GM18502 (cell line): Measurements from ENCODE around the gene PRKD2.

Experiments used
- ATAC-seq: cut with Tn5 transposase; IDR thresholded peaks from one replicate; pipeline ENCODE4 v1.9.1; 2021; ENCODE audit warnings: mild to moderate bottlenecking; ENCODE audit not compliant: unreplicated experiment, poor library complexity

The PRKD2 gene

DNA sequence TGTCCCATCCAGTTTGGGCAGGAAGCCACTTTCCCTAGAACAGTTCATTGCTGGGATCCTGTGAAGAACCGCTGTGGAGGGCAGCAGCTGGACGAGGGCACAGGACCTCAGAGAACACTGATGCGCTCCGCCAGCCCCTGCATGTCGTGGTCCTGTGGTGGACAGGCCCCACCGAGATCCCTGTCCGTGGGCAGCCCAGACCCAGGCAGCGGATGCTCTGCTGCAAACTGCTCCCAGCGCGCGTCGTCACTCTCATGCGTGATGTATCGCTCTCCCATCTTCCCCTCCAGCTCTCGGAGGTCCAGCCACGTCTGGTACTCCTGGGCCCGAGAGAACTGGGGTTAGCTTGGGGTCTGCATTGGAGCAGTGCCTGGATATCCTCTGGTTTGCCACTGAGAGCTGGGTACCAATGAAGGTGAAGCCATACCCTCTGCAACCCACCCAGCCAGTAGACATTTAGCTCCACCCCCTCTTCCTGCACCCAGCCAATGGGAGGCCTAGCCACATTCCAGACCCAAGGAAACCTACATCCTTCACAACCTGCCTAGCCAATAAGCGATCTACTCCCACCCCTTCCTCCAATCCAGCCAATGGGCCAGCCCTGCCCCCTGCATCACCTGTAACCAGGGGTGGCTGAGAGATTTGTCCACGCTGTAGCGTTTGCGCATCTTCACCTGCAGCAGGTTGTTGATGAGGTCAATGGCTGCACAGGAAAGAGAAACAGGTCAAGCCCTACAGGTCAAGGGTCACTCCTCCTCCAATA lies 42.3 kb downstream of the PRKD2 start:
- no peak for ATAC-seq

DNA sequence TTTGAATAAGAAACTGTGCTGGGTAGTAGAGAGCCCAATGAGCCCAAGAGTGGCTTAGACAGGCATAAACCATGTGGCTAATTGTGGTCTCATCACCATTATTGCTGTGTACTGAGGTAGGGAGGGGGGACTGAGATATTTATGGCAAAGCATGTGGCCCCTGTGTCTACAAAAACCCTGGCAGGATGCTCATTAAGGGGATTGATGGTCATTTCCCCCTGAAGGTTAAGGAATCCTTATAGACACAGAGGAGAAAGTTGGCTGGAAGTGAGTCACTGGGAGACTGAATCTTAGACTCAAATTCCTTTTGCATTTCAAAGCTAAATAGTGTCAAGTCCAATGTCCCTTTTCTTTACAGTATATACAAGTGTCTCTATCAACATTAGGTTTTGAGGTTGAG lies 46.1 kb downstream of the PRKD2 start:
- ATAC-seq: no peak

DNA sequence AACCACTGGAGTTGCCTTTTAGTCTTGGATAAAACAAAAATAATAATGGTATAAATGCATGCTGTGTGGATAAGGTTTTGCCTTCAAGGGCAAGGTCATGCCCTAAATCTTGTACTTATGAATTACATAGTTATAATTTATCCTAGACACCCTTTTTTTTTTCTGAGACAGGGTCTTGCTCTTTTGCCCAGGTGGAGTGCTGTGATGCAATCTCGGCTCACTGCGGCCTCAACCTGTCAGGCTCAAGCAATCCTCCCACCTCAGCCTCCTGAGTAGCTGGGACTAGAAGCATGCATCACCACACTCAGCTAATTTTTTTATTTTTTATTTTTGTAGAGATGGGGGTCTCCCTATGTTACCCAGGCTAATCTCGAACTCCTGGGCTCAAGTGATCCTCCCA lies 48.3 kb downstream of the PRKD2 start:
- ATAC-seq: no peak

DNA sequence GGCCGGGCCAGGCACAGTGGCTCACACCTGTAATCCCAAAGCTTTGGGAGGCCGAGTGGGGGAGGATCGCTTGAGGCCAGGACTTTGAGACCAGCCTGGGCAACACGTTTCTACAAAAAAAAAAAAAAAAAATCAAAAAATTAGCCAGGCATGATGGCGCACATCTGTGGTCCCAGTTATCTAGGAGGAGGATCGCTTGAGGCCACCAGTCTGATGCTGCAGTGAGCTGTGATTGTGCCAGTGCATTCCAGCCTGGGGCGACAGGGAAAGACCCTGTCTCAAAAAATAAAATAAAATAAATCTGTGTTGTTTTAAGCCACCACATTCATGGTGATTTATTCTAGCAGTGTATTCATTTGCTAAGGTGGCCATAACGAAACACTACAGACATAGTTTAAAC lies 51.8 kb downstream of the PRKD2 start:
- no peak for ATAC-seq

DNA sequence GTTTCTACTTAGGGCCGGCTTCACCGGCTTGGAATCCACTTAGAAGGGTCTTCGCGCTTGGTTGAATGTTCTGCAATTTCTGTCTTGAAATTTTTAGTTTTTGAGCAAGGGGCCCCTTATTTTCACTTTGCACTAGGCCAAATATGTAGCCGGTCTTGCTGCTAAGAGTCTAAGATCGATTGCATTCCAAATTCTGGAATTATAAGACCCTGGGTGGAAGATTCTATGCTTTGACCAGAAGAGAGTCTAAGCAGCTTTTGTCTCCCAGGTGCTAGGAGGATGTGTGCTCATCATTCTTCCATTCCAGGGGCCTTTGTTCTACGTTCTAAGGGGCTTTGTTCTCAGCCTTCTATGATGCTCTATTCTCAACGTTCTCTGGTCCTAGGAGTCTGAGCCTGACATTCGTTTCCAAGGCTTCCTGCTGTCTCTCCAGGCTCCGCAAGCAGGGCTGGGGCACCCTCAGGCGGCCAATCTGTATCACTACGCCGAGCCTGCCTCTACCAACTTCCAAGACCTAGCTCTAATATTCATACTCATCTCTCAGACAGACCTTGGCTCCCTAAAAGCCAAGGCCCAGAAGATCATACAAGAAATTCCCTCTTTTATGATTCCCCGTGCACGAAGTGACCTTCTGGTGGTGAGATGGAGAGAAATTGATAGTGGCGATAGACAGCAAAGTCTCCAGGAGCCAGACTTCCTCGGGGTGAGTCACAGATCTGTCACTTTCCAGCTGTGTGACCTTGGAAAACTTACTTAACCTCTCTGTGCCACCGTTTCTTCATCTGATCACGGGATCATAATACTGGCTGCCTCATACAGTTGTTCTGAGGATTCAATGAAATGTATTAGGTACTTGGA lies 55.0 kb downstream of the PRKD2 start:
- ATAC-seq: no peak

DNA sequence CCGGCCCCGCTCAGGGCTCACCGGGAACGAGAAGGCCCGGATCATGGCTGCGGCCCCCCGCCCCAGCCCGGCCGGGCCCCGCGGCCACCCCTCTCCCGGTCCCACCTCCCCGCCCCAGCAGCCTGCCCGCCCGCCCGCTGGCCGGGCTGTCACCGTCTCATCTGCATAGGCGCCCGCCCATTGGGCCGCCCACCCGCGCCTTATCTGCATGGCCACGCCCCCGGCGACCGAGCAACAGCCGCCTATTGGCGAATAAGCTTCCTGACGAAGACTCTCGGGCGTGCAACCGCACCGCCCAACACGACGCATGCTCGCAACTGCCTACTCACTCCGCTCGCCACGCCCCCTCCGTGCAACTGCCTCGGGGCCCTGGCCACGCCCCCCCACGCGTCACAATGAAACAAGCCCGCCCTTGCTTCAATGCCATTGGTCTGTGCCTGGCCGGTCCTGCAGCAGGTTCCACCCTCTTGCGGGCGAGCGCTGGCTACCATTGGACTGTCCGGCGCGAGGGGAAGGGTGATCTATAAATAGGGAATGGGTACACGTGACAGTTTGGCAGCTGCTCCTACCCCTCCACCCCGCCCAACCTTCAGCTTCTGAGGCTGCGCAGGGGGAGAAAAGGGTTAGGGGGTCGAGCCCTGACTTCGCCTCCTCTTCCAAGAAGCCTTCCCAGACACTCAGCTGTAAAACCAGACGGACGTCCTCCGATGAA lies 55.7 kb downstream of the PRKD2 start, which contains the start of gene DACT3:
Gene DACT3 (minus strand): TSS at position 163 of the 712 bp plus-strand sequence. CDS start 118 bp downstream, at position 45.
- peak; percentile 91 for ATAC-seq

DNA sequence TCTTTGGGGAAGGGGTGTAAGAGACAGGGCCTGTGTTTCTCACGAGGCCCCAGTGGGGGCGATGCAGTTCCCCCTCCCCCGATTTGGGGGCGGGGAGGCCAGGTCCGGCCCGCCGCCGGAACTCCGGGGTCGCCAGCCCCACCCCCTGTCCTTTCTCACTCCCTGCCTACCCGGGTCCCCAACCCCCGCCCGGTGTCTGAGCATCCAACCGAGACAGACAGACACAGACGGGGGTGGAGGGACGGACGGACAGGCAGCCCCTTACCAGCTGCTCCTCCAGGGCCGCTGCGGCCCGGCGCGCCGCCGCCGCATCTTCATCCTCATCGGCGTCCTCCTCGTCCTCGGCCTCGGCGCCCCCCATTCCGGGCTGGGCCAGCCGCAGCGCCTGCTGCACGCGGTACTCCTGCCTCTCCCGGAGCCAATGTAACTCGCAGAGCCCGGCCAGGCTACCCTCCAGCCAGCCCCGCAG lies 56.3 kb downstream of the PRKD2 start:
- no peak for ATAC-seq

DNA sequence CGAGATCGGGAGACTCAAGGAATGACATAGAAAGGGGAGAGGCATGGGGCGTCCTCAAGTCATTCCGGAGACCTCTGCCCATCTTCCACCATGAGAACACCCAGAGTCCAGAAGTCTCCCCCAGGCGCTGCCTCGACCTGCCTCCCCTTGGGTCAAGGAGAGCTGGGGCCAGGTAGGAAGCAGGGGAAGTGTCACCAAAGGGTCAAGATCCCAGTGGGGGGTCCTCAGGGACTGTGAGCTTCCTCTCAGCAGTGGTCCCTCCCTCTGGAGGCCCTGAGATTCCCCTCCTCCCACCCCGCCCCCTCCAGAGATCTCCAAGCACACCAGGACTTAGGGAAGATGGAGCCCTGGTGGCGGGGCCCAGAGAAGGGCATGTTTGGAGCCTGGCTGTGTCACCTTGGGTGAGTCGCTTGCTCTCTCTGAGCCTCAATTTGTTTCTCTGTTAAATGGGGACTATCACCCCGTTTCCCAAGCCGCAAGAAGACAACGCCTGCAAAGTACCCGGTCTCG lies 56.9 kb downstream of the PRKD2 start:
- no peak for ATAC-seq

DNA sequence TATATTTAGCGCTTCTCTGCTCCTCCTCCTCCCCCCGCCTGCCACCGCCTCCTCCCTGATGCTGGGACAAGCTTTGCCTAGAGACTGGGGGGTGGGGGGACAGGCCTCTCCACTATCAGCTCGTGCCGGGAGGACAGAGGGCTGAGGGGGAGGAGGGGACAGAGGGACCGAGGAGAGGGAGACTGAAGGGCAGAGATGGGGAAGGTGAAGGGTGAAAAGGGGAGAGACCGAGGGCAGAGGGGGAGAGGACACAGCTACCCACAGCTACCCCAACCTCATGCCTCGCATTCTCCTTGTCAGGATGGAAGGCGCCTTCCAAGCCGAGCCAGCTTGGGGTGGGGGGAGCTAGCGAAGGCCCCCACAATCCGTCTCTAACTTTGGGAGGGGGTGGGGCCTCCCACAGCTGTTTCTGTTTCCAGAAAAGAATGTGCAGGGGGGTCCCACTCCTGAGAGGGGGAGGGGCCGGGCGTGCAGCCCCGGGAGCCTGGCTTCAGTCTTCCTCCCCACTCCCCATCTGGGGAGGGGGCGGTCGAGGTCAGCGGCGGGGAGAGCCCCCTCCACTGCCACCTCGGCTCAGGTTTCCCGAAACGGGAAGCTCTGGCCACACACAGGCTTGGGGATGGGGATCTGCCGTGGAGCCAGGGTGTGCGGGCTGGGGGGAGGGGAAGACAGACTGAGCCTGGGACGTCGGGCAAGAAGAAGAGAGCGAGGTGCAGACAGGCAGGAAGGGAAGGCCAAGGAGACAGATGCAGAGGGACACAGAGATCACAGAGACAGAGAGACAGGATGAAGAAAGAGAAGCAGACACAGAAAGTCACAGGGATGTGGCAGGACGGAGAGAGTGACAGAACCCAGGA lies 57.5 kb downstream of the PRKD2 start:
- ATAC-seq: no peak

DNA sequence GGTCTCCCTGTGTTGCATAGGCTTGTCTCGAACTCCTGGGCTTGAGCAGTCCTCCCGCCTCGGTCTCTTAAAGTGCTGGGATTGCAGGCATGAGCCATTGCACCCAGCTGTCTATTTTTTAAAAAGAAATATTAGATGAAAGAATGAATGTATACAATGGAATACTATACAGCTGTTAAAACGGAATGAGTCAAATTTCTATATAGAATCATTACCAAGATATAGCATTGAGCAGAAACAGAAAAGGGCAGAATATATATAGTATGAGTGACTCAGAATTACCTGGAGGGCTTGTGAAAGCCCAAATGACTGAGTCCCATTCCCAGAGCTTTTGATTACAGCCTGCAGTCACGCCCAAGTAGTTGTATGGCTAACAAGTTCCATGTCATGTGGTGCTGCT lies 60.4 kb downstream of the PRKD2 start:
- no peak for ATAC-seq

- ATAC-seq: no peak
Observed at GRCh38 chr19:46654621-46655152, 62.2 kb downstream of the PRKD2 start.

GRCh38 chr19:46650445-46650844 lies 66.5 kb downstream of the PRKD2 start:
- no peak for ATAC-seq

GRCh38 chr19:46648961-46649960 lies 67.7 kb downstream of the PRKD2 start:
- ATAC-seq: no peak

GRCh38 chr19:46648060-46648960 lies 68.6 kb downstream of the PRKD2 start:
- ATAC-seq: no peak

GRCh38 chr19:46646402-46646801 lies 70.5 kb downstream of the PRKD2 start:
- ATAC-seq: no peak

GRCh38 chr19:46644720-46645119 lies 72.2 kb downstream of the PRKD2 start:
- no peak for ATAC-seq

- no peak for ATAC-seq
Observed at GRCh38 chr19:46640656-46641055, 76.3 kb downstream of the PRKD2 start.
